Liver (tissue), 9 donors: Measurements from ENCODE around the gene NDOR1. TPM values are rescaled to one million over a fixed set of nuclear protein-coding genes. Genes with fewer than 3 reads are reported as not detected.
A peak's percentile ranks its signal among the peaks of the same experiment; 100 is the strongest.

Experiments used
- DNase-seq: peaks from one replicate; pipeline ENCODE4 v3.0.0-alpha.2; 2017; ENCODE audit warnings: low spot score
- H3K27ac ChIP-seq, 2 donors: one replicate each; pipeline ENCODE4 v1.7.0; 2013; ENCODE audit warnings: inconsistent platforms in 2 of 2, low read length in 2 of 2, control low read depth in 1 of 2, low read depth in 1 of 2, mild to moderate bottlenecking in 1 of 2
- H3K27me3 ChIP-seq, 4 donors: one replicate each; pipeline versions ENCODE4 v1.6.1 to v1.7.0; 2013; ENCODE audit warnings: low read length in 3 of 4, inconsistent platforms in 1 of 4, mild to moderate bottlenecking in 1 of 4, moderate library complexity in 1 of 4; ENCODE audit not compliant: control insufficient read depth in 4 of 4, insufficient read depth in 4 of 4
- H3K36me3 ChIP-seq, 4 donors: one replicate each; pipeline versions ENCODE4 v1.6.1 to v1.7.0; 2013; ENCODE audit warnings: low read length in 3 of 4, mild to moderate bottlenecking in 3 of 4, low read depth in 1 of 4, moderate library complexity in 1 of 4; ENCODE audit not compliant: control insufficient read depth in 4 of 4, insufficient read depth in 3 of 4
- H3K4me1 ChIP-seq, 4 donors: one replicate each; pipeline versions ENCODE4 v1.6.1 to v1.7.0; 2013; ENCODE audit warnings: low read length in 3 of 4, mild to moderate bottlenecking in 3 of 4, moderate library complexity in 1 of 4; ENCODE audit not compliant: control insufficient read depth in 4 of 4, insufficient read depth in 4 of 4
- H3K4me3 ChIP-seq, 3 donors: one replicate each; pipeline versions ENCODE4 v1.6.1 to v1.7.0; 2013; ENCODE audit warnings: low read length in 3 of 3, control low read depth in 1 of 3, low read depth in 1 of 3, mild to moderate bottlenecking in 1 of 3
- H3K9ac ChIP-seq, 2 donors: one replicate each; pipeline ENCODE4 v1.7.0; 2013; ENCODE audit warnings: low read length in 2 of 2, mild to moderate bottlenecking in 2 of 2, moderate library complexity in 2 of 2, control low read depth in 1 of 2, low read depth in 1 of 2
- H3K9me3 ChIP-seq, 4 donors: one replicate each; pipeline versions ENCODE4 v1.6.1 to v1.7.0; 2013; ENCODE audit warnings: low read length in 3 of 4; ENCODE audit not compliant: control insufficient read depth in 4 of 4
- EGR1 ChIP-seq, 2 donors: IDR thresholded peaks; 2 replicates each; pipeline ENCODE4 v1.6.1; 2016 to 2018; ENCODE audit warnings: antibody characterized with exemption in 2 of 2, low read depth in 2 of 2
- FOXA1 ChIP-seq: IDR thresholded peaks from 2 replicates; pipeline ENCODE4 v1.6.1; 2016; ENCODE audit warnings: antibody characterized with exemption
- FOXA2 ChIP-seq: IDR thresholded peaks from 2 replicates; pipeline ENCODE4 v1.6.1; 2016; ENCODE audit warnings: antibody characterized with exemption
- GABPA ChIP-seq, 2 donors: IDR thresholded peaks in 1 of 2; conservative IDR thresholded peaks in 1 of 2; 2 replicates each; pipeline ENCODE4 v1.6.1; 2016; ENCODE audit warnings: antibody characterized with exemption in 2 of 2, mild to moderate bottlenecking in 1 of 2, moderate library complexity in 1 of 2
- HNF4A ChIP-seq, 2 donors: conservative IDR thresholded peaks; 2 replicates each; pipeline ENCODE4 v1.6.1; 2016; ENCODE audit warnings: antibody characterized with exemption in 2 of 2, mild to moderate bottlenecking in 2 of 2
- HNF4G ChIP-seq: IDR thresholded peaks from 2 replicates; pipeline ENCODE4 v1.6.1; 2016; ENCODE audit warnings: antibody characterized with exemption
- JUND ChIP-seq, 2 donors: IDR thresholded peaks; 2 replicates each; pipeline ENCODE4 v1.6.1; 2016; ENCODE audit warnings: antibody characterized with exemption in 2 of 2
- NR2F2 ChIP-seq: IDR thresholded peaks from 2 replicates; pipeline ENCODE4 v1.6.1; 2016; ENCODE audit warnings: antibody characterized with exemption
- RAD21 ChIP-seq, 2 donors: IDR thresholded peaks; 2 replicates each; pipeline ENCODE4 v1.6.1; 2016; ENCODE audit warnings: antibody characterized with exemption in 2 of 2, mild to moderate bottlenecking in 2 of 2
- RXRA ChIP-seq, 2 donors: IDR thresholded peaks; 2 replicates each; pipeline ENCODE4 v1.6.1; 2017 to 2018; ENCODE audit warnings: antibody characterized with exemption in 2 of 2, mild to moderate bottlenecking in 1 of 2
- SP1 ChIP-seq: IDR thresholded peaks from 2 replicates; pipeline ENCODE4 v1.6.1; 2018; ENCODE audit warnings: antibody characterized with exemption, mild to moderate bottlenecking
- TAF1 ChIP-seq: conservative IDR thresholded peaks from 2 replicates; pipeline ENCODE4 v1.6.1; 2016; ENCODE audit warnings: antibody characterized with exemption, mild to moderate bottlenecking
- YY1 ChIP-seq: IDR thresholded peaks from 2 replicates; pipeline ENCODE4 v1.6.1; 2016; ENCODE audit warnings: antibody characterized with exemption, mild to moderate bottlenecking
- WGBS: extraction: QIAGEN DNeasy Blood & Tissue Kit; methylation state at CpG from one replicate; pipeline ENCODE4 v1.1.7; 2013; 5-methylcytosine and 5-hydroxymethylcytosine counted together
- polyA plus RNA-seq, 2 donors: library from polyadenylated mRNA; stranded (reverse) in 1 of 2; unstranded in 1 of 2; fragments of 200-250 nt in 1 of 2; fragments of >200 nt in 1 of 2; fragmentation: Nextera tagmentation in 1 of 2; extraction: Ambion mirVana in 1 of 2; gene quantifications; one replicate each; pipeline versions ENCODE4 v1.2.1 to v1.2.3, GENCODE V29; 2013 to 2015
- total RNA-seq, 2 donors: library from RNA; depleted of rRNA; stranded (reverse); fragments of >200 nt; gene quantifications; one replicate each; pipeline ENCODE4 v1.2.3, GENCODE V29; 2014
- TF ChIP-seq, protein P1 (sequence below): IDR thresholded peaks from 2 replicates; pipeline ENCODE4 v1.6.1; 2016; ENCODE audit warnings: antibody characterized with exemption
- TF ChIP-seq, protein P2 (sequence below): IDR thresholded peaks from 2 replicates; pipeline ENCODE4 v1.6.1; 2016; ENCODE audit warnings: antibody characterized with exemption
- TF ChIP-seq, protein P3 (sequence below): fragments of 150-350 bp; IDR thresholded peaks from 2 replicates; pipeline ENCODE4 v1.5.1; 2017; ENCODE audit warnings: improper control_type of control experiment, low read depth, low read length; ENCODE audit not compliant: missing input control
- TF ChIP-seq, protein P4 (sequence below): IDR thresholded peaks from 2 replicates; pipeline ENCODE4 v1.6.1; 2016; ENCODE audit warnings: antibody characterized with exemption, mild to moderate bottlenecking
- TF ChIP-seq, protein P5 (sequence below): IDR thresholded peaks from 2 replicates; pipeline ENCODE4 v1.6.1; 2016; ENCODE audit warnings: antibody characterized with exemption
- donor health status: healthy.
- donor health status: healthy.
- donor health status: healthy.
- donor health status: healthy.
- donor health status: healthy.

NDOR1 gene
- total and polyA plus RNA-seq, 4 donors = 2.5 to 4.7 (median 3.2) TPM

DNA sequence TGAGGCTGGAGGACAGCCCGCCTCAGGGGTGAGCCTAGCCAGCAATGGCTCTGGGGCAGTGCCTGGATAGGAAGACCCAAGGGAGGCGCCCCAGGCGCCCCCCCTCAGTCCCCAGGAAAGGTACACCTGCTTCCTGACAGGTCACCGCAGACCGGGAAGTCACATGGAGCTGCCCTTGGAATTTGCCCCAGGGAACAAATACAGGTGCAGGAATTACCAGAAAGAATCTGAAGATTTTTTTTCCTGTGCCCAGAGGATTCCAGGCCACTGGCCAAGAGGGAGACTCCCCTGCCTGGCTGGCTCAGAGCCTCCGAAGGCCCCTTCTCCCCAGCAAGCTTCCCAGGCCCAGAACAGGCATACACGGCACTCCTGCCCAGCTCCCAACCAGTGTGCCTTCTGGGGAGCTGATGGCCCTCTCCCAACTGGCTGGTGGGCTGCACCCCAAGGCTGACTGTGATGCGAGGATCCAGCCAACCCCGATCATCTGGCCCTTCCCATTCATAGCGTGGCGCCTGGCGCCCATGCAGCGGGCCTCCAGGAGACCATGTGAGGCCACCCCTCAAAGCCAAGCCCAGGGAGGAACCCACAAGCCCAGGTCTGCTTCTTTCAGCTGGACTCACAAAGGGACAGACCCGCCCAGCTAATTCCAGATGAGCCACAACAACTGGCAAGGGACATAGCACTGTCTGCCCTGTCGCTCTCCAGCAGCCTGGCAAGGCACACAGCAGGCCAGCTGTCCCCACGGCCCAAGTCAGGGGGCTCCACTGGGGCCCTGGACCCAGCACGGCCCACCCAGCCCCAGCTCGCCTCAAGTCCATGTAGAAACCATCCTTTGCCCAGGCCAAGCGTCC lies 7.2 kb upstream of the NDOR1 start:
- TF ChIP-seq, protein P1, sequence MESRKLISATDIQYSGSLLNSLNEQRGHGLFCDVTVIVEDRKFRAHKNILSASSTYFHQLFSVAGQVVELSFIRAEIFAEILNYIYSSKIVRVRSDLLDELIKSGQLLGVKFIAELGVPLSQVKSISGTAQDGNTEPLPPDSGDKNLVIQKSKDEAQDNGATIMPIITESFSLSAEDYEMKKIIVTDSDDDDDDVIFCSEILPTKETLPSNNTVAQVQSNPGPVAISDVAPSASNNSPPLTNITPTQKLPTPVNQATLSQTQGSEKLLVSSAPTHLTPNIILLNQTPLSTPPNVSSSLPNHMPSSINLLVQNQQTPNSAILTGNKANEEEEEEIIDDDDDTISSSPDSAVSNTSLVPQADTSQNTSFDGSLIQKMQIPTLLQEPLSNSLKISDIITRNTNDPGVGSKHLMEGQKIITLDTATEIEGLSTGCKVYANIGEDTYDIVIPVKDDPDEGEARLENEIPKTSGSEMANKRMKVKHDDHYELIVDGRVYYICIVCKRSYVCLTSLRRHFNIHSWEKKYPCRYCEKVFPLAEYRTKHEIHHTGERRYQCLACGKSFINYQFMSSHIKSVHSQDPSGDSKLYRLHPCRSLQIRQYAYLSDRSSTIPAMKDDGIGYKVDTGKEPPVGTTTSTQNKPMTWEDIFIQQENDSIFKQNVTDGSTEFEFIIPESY = no peak
- TF ChIP-seq, protein P2, sequence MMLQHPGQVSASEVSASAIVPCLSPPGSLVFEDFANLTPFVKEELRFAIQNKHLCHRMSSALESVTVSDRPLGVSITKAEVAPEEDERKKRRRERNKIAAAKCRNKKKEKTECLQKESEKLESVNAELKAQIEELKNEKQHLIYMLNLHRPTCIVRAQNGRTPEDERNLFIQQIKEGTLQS = no peak
- TF ChIP-seq JUND (IDR thresholded peaks at IDR 0.05) = peak in 1 of 2 donors; percentile 54
- TF ChIP-seq FOXA2 = peak; percentile 27
- peak; percentile 72 for TF ChIP-seq SP1
- peak; percentile 21 to 54 for TF ChIP-seq EGR1 (IDR thresholded peaks at IDR 0.05; ENCODE audit: low read depth in 2 of 2)
- no peak for TF ChIP-seq TAF1
- peak in 1 of 2 donors; percentile 67 for TF ChIP-seq GABPA (IDR thresholded peaks at IDR 0.05 in 1 of 2, conservative IDR thresholded peaks at IDR 0.05 in 1 of 2)
- peak; percentile 91 to 95 for TF ChIP-seq HNF4A (conservative IDR thresholded peaks at IDR 0.05)
- peak in 1 of 2 donors; percentile 8 for TF ChIP-seq RAD21 (IDR thresholded peaks at IDR 0.05)
- TF ChIP-seq, protein P3, sequence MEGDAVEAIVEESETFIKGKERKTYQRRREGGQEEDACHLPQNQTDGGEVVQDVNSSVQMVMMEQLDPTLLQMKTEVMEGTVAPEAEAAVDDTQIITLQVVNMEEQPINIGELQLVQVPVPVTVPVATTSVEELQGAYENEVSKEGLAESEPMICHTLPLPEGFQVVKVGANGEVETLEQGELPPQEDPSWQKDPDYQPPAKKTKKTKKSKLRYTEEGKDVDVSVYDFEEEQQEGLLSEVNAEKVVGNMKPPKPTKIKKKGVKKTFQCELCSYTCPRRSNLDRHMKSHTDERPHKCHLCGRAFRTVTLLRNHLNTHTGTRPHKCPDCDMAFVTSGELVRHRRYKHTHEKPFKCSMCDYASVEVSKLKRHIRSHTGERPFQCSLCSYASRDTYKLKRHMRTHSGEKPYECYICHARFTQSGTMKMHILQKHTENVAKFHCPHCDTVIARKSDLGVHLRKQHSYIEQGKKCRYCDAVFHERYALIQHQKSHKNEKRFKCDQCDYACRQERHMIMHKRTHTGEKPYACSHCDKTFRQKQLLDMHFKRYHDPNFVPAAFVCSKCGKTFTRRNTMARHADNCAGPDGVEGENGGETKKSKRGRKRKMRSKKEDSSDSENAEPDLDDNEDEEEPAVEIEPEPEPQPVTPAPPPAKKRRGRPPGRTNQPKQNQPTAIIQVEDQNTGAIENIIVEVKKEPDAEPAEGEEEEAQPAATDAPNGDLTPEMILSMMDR = no peak
- peak; percentile 78 to 86 for TF ChIP-seq RXRA (IDR thresholded peaks at IDR 0.05)
- TF ChIP-seq YY1 = peak; percentile 63
- TF ChIP-seq, protein P4, sequence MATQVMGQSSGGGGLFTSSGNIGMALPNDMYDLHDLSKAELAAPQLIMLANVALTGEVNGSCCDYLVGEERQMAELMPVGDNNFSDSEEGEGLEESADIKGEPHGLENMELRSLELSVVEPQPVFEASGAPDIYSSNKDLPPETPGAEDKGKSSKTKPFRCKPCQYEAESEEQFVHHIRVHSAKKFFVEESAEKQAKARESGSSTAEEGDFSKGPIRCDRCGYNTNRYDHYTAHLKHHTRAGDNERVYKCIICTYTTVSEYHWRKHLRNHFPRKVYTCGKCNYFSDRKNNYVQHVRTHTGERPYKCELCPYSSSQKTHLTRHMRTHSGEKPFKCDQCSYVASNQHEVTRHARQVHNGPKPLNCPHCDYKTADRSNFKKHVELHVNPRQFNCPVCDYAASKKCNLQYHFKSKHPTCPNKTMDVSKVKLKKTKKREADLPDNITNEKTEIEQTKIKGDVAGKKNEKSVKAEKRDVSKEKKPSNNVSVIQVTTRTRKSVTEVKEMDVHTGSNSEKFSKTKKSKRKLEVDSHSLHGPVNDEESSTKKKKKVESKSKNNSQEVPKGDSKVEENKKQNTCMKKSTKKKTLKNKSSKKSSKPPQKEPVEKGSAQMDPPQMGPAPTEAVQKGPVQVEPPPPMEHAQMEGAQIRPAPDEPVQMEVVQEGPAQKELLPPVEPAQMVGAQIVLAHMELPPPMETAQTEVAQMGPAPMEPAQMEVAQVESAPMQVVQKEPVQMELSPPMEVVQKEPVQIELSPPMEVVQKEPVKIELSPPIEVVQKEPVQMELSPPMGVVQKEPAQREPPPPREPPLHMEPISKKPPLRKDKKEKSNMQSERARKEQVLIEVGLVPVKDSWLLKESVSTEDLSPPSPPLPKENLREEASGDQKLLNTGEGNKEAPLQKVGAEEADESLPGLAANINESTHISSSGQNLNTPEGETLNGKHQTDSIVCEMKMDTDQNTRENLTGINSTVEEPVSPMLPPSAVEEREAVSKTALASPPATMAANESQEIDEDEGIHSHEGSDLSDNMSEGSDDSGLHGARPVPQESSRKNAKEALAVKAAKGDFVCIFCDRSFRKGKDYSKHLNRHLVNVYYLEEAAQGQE = peak; percentile 50
- TF ChIP-seq NR2F2 = peak; percentile 50
- TF ChIP-seq, protein P5, sequence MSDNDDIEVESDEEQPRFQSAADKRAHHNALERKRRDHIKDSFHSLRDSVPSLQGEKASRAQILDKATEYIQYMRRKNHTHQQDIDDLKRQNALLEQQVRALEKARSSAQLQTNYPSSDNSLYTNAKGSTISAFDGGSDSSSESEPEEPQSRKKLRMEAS = peak; percentile 94
- no peak for TF ChIP-seq FOXA1
- no peak for TF ChIP-seq HNF4G
- peak overlapping the region in 1 of 2 donors; percentile 66 for H3K9ac ChIP-seq
- 41% methylated on average over 19 of the region's 19 CpGs for WGBS
- H3K27ac ChIP-seq = peak overlapping the region; percentile 81 to 84
- H3K9me3 ChIP-seq = no peaks in the 10 kb centered on the region
- no peak for DNase-seq
- H3K4me3 ChIP-seq = peak overlapping the region; percentile 66 to 90 (median 66)
- no peaks in the 10 kb centered on the region for H3K27me3 ChIP-seq
- H3K36me3 ChIP-seq = no peaks in the 10 kb centered on the region
- H3K4me1 ChIP-seq = peaks cover 33 to 84% (median 70%) of the 10 kb centered on the region in 4 donors
